Measurements from ENCODE around the gene PCSK7.
"Not testable (repeated sequence)": the region's sequence is repeated elsewhere in the genome, so short reads cannot be mapped to it uniquely, and the experiment has no call there.

PCSK7 gene, protein sequence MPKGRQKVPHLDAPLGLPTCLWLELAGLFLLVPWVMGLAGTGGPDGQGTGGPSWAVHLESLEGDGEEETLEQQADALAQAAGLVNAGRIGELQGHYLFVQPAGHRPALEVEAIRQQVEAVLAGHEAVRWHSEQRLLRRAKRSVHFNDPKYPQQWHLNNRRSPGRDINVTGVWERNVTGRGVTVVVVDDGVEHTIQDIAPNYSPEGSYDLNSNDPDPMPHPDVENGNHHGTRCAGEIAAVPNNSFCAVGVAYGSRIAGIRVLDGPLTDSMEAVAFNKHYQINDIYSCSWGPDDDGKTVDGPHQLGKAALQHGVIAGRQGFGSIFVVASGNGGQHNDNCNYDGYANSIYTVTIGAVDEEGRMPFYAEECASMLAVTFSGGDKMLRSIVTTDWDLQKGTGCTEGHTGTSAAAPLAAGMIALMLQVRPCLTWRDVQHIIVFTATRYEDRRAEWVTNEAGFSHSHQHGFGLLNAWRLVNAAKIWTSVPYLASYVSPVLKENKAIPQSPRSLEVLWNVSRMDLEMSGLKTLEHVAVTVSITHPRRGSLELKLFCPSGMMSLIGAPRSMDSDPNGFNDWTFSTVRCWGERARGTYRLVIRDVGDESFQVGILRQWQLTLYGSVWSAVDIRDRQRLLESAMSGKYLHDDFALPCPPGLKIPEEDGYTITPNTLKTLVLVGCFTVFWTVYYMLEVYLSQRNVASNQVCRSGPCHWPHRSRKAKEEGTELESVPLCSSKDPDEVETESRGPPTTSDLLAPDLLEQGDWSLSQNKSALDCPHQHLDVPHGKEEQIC

DNA sequence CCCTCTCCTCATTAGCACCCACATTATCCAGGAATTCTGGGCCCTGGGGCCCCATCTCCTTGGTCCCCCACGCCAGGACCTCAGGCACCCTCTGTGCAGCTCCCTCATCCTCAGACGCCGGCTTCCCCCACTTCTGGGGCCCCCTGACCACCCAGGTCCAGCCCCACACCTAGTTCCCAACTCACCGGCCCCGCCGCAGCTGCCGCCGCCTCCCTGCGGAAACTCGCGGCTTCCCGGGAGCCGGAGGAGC, at the start of gene PCSK7:
Gene PCSK7, minus strand, starts transcription at position 232 of the 250 bp plus-strand sequence. CDS start 2,229 bp downstream, outside the sequence.
- DNase-seq, result no peak

DNA sequence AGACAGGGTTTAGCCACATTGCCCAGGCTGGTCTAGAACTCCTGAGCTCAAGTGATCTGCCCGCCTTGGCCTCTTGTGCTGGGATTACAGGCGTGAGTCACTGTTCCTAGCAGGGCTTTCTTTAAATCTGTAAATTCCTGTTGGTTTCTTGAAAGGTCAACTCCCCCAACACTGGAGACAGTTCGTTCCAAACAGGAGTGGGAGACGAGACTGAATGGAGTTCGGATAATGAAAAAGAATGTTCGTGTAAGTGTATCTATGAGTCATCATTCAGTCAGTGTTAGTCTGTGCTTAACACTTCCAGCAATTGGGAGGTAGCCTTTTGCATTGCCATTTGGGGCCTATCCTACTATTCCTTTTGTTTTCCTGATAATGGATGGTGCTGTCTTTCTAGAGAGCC, 49.3 kb upstream of the PCSK7 start:
- DNase-seq, result no peak

DNA sequence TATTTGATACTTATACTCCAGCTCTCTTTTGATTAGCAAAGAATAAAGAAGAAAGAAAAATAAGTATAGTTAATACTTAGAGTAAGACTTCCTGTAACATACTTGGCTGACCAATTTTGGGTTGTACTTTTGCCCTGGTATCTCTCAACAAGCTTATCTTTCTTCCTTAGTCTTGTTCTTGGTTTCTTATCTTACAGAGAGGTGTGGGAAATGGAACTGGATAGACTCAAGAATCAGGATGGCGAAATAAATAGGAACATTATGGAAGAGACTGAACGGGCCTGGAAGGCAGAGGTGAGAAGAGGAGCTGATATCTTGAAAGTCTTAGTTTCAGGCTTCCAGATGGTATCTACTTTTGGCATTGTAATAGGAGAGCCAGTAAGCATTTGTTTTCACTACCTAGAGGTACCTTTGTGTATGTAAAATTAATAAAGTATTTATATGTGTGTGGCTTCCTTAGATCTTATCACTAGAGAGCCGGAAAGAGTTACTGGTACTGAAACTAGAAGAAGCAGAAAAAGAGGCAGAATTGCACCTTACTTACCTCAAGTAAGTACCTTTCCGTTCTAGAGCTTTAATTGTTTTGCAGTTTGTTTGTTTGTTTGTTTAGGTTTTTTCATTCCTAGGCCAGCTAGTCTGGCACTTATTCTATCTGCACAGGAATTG, 48.0 kb upstream of the PCSK7 start:
- DNase-seq, result no peak

DNA sequence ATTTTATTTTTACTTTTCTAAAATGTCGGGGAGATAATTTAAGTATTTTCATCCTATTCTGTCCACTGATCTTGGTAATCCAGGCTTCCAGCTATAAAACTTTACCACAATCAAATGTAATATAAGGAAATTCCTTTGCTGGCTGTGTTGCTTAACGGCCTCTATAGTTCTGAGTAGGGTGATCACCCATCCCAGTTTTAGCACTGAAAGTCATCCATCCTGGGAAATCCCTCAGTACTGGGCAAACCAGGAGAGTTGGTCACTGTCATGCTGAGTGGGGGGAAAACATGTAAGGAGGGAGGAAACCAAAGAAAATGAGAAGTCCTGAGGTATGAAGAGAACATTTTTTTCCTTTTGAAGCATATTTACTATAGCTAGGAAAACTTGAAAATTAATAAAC, 46.5 kb upstream of the PCSK7 start:
- DNase-seq, result no peak

DNA sequence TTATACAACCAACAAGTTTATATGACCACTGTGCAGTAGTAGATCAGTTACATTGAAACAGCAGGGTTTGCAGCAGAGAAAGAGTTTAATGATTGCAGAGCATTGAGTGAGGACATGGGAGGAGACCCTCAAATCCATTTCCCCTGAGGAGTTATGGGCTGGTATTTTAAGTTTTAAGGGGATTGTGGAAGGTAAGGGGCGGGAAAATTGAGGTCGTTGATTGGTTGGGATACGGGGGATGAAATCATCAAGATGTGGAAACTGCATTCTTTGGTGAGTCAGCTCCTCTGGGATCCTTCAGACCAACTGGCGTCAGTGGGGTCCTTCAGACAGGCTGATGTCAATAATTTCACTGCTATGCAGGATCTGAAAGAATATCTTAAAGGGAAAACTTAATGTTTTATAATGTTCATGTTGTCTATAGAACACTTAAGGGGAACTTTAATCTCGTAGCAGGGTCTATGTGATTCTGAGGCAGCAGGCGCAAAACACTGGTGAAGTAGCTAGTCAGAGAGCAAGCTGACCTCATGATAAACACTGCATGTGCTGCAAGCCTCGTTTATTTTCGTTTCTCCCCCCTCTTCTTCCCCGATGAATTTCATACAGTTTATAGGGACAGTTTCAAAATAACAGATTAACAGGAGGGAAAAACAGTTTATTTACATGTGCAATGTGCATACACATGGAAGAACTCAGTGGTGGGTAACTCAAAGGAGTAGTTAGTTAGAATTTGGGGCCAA, 41.8 kb upstream of the PCSK7 start:
- no peak for DNase-seq

DNA sequence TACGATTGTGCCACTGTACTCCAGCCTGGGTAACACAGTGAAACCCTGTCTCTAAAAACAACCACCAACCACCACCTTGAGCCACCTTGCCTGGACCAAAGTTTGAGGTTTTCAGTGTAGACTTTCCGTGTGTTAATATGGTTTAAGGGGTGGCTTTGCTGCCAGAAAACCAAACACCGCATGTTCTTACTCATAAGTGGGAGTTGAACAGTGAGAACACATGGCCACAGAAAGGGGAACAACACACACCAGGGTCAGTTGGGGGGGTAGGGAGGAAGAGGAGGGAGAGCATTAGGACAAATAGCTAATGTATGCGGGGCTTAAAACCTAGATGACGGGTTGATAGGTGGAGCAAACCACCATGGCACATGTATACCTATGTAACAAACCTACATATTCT, 40.3 kb upstream of the PCSK7 start:
- DNase-seq, result not testable (repeated sequence)

DNA sequence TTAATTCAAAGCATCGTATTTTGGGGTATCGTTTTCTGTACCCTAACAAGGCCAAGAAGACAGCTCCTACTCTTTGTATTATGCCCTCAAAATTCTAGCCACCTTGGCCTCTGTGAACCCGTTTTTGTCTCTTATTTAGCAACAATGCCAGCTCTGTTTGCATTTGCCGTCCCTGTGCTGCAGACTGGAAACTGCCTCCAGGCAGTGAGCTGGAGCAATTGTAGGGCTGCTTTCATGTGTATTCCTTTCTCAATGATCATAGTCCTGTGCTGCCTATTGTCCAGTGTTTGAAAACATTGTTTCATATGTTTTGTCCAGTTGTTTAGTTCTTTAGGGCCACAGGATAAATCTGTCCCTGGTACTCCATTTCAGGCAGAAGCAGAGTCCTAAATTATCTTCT, 39.3 kb upstream of the PCSK7 start:
- DNase-seq, result no peak

DNA sequence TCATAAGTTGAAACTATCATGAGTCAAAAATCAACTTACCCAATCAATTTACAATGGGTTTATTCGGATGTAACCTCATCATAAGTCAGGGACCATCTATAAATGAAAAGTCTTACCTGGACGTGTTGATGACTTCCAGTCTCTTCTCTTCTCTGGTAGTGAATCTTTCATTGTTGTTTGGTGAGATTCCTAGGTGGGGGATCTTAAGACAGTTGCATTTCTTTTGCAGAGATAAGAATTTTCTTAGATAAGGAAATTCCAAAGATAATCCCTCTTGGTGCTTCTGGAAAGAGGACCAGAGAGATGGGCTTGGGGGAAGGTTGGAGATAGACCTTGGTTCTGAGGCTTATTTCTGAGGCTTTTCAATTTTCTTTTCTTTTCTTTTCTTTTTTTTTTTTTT, 38.0 kb upstream of the PCSK7 start:
- no peak for DNase-seq

DNA sequence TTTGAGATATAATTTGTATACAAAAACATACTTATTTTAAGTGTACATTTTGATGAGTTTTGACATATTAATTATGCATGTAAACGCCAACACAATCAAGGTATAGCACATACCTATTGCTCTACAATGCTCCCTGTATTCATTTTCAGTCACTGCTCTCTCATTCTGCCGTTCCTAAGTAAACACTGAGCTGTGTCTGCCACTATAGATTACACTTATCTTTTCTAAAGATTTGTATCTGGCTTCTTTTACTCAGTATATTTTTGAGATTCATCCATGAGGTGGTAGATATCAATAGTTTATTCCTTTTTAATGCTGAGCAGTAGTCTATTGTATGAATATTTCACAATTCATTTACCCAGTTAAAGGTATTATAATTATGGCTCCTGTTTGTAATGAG, 33.9 kb upstream of the PCSK7 start:
- no peak for DNase-seq

DNA sequence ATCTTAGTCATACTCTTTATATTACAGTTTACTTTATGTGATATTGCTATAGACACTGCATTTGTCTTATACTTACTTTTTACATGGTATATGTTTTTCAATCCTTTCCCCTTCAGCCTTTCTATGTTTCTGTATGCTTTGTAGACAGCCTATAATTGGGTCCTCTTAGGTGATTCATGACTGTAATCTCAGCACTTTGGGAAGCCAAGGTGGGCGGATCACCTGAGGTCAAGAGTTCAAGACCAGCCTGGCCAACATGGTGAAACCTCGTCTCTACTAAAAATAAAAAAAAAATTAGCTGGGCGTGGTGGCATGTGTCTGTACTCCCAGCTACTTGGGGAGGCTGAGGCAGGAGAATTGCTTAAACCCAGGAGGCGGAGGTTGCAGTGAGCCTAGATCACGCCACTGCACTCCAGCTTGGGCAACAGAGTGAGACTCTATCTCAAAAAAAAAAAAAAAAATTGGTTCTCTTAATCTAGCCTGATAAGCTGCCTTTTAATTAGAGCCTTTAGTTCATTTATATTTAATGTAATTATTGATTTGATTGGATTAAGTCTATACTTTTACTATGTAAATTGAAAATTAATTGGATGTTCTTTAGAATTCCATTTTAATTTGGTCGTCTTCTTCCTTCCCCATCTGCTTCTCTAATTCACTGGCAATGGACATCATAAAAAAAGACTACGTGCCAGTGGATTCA, 32.9 kb upstream of the PCSK7 start:
- not testable (repeated sequence) for DNase-seq

DNA sequence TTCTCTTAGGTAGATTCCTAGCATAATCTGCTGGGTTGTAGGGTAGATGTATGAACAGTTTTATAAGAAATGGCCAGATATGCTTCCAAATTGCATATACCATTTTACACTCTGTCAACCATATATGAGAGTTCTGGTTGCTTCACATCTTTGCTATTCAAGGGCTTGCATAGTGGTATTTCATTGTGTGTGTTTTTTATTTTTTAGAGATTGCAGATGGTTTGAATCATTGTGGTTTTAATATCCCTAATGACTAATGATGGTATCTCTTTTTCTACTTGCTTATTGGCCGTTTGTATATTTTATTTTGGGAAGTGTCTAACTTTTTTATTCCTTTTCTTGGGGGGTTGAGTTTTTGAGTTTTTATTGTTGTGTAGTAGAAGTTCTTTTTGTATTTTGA, 27.5 kb upstream of the PCSK7 start:
- no peak for DNase-seq

DNA sequence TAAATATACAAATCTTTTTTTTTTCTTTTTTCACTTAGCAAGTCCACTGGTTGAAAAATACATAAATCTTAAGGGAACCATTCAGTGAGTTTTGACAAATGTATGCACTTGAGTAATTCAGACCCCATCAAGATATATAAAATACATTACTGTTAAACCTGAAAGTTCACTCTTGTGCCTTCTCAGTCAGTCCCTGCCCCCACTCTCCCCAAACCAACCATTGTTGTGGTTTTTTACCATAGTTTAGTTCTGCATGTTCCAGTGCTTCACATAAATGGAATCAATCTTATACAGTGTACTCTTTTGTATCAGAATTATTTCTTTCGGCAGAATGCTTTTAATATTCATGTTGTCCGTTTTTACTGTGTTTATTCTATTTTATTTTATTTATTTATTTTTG, 26.7 kb upstream of the PCSK7 start:
- no peak for DNase-seq

DNA sequence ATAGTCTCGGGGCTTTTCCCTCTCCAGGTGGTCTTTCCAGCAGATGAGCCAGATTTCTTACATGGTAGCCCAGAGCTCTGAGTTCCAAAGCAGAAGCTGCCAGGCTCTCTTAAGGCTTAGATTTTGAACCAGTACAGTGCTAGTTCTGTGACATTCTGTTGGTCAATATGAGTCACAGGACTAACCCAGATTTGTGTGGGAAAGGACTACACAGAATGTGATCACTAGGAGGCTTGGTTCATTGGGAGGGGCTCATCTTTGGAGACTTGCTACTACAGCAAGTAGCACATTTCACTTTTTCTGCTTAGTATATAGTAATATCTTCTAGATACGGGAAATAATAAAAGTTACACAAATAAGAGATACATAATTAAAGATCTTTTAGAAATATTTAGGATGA, 24.7 kb upstream of the PCSK7 start:
- no peak for DNase-seq

DNA sequence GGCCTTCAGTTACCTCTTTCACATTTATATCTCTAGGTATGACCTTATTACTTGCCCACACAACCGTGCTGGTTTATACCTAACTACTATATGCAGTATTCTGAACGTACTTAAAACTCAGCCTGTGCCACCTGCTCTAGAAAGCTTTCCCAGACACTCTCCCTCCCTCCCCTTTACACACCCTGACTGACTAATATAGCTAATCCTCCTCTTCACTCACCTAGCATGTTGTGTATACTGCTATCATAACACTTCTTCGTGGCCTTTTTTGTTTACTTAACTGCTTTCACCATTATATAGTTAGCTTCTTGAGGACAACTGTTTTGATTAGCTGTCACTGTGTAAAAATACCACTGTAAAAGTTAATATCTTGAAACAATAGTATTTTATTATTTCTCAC, 24.1 kb upstream of the PCSK7 start:
- no peak for DNase-seq

DNA sequence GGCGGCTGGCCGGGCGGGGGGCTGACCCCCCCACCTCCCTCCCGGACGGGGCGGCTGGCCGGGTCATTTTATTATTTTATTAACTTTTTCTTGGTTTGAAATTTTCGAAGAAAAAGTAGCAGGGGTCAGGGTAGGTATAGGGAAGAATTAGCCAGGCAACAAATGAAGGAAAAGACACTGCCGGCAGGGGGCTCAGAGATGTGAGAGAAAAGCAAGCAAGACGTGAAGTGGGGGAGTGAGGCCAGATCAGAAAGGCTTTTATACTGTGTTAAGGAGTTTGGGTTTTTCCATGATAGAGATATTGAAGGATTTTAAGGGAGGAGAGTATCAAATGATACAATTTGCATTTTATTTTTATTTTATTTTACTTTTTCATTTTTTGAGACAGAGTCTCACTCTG, 19.6 kb upstream of the PCSK7 start:
- DNase-seq, result no peak

DNA sequence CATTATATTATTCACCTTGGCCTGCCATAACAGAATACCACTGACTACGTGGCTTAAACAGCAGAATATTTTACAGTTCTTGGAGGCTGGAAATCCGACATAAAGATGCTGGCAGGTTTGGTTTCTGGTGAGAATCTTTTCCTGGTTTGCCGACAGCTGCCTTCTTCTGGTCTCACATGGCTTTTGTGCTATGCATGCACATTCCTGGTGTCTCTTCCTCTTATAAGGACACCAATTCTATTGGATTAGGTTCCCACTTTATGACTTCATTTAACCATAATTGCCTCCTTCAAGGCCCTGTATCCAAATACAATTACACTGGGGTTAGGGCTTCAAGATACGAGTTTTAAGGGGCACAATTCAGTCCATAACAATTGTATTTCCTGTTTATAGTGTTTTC, 17.7 kb upstream of the PCSK7 start:
- DNase-seq, result no peak

DNA sequence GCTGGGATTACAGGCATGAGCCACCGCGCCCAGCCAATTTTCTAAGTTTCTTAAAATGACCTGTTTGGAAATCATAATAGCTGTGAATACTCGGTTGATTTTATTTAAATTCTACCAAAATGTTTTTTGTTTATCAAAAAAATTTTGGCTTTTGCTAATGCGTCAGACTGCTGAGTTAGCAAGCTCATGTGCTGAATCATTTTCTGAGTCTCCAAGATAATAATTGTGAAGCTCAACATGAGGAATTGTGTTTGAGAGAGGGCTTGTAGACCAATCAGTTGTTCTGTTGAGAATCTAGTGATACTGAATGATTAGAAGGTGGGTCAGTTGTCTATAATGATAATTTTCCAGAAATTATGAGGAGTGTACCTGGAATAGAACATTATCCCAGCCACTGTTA, 16.5 kb upstream of the PCSK7 start:
- no peak for DNase-seq

DNA sequence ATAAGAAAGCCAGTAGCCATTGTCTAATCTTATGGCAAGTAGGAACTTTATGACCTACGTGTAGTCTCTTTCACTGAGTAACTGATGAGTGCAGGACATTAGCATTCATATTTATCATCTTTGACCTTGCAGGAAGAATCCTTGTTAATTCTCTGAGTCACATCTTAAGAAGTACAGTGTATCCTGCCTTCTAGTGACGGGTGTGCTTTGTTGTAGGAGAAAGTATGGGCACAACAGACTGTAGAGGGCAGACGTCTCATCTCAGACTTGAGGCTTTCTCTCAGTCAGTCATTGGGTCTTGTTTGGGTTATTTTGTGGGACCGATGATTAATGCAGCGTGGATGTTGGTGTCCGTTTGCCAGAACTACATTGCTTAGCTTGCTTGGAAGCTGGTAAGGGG, 7.4 kb upstream of the PCSK7 start:
- DNase-seq, result no peak

DNA sequence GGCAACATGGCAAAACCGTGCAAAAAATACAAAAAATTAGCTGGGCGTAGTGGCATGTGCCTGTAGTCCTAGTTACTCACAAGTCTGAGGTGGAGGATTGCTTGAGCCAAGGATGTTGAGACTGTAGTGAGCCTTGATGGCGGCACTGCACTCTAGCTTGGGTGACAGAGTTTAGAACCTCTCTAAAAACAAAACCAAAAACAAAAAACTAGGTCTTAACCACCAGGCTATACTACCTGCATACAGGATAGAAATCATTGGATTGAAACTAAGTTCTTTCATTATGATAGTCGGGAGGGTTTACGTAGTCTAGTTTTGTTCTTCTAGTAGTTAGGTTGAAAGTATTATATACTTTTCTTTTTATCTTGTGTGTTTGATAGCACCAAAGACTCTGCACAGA, 6.3 kb upstream of the PCSK7 start:
- DNase-seq, result no peak

DNA sequence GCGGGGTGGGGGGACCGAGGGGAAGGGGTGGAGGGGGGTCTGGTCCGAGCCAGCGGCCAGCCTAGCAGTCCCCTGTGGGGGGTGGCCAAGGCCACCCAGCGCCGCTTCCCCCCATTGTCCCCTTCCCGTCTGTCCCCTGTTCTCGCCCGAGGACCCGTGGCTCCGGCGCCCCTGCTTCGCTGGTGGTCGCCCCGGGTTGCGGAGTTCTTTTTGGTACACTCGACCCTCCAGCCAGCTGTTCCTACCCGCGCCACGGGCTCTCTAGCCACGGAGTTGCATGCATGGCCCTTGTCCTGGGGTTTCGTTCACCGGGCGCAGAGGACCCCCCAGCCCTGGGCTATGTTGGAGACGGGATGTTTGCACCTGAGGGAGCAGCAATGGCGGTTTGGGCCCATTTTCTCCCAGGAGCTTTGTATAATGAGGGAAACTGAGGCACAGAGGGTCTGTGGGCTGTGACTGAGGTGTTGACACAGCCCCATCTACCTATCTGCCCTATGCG, 1.1 kb upstream of the PCSK7 start:
- DNase-seq, result no peak

DNA sequence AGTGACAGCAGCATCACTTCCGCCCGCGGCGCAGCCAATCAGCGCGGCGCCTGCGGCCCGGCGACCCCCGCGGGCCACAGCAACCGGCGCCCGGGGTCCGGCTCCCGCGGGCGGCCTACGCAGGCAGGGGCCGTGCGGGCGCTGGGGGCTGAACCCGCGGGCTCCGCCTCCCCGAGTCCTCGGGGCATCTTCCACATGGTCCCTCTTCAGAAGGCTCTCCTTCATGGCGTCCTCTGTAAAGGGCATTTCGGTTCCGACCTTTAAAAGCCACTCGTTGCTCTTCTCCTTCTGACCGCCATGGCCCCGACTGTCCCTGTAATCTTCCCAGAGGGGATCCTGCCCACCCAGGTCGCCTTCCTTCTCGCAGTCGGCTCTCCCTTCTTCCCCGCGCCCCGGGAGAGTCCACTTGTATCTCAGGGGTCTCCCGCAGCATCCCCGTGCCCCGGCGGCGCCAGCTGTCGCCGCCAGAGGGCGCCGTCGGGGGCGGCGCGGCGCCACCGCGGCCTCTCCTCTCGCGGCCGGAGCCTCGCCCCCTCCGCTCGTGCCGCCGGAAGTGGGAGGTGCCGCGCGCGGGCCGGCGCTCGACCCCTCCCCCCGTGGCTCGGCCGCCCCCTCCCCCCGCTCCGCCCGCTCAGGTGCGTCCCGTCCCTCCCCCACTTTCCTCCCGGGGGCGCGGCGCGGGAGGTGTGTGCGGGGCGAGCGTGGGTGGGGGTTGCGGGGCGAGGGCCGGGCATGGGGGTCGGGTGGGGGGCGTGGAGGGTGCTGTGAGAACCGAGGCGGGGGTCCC, 412 bp upstream of the PCSK7 start, which contains the start of gene RNF214:
Gene RNF214, plus strand, starts transcription at position 580 of the 787 bp plus-strand sequence. CDS start 1,602 bp downstream, outside the sequence.
- DNase-seq, result no peak

Measured in NCI-H1436 treated with DMSO at 0.1 percent for 48 hours (cell line).